HG03139 (cell line): ENCODE data around the gene NRF1.

Experiments used
- ATAC-seq: cut with Tn5 transposase; IDR thresholded peaks from one replicate; pipeline ENCODE4 v1.9.1; 2021; ENCODE audit not compliant: unreplicated experiment

NRF1 gene

DNA sequence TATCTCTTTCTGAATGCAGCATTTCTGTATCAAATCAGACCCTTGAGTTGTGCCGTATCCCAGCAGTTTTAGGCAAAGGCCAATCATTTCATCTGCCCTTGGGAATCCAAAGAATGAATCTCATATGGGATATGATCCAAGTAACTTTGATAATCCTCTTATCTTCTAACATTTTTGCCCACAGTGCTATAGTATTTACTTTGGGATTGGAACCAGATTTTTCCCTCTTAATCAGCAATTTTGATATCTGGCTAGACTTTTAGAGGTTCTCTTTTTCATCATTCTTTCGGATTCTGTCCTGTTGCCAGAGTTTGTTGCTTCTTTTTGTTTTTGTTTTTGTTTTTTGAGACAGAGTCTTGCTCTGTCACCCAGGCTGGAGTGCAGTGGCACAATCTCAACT, 118.0 kb downstream of the NRF1 start:
- ATAC-seq = no peak

DNA sequence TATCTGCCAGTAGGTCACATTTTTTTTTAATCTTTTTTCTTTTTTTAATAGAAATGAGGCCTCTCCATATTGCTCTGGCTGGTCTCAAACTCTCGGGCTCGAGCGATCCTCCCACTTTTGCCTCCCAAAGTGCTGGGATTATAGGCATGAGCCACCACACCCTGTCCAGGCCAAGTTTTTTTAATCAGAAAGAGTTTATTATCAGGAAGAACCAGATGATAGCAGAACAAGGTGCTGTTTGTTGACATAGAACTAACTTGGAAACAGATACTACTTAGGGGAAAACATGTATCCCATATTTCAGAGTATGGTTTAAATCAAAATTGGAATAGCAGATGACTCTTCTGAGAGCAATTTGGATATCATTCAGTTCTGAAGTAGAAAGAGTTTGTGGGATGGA, 118.6 kb downstream of the NRF1 start:
- no peak for ATAC-seq

DNA sequence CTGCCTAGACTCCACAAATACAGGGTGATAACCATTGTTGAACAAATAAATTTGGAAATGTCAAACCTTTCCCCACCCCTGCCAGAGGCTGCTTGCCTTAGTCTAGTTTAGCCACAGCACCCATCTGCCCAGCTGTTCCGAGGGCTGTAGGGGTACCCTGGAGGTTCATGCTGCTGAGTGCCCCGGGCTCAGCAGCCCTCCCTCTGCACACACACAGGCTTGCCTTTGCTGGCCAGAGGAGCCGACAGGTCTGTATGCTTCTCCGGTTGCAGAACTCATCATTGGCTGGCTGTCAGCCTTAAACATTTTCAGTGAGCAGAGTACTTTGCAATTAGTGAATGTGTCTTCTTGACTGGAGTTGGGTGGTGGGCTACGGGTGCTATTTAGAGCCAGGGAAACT, 122.9 kb downstream of the NRF1 start:
- no peak for ATAC-seq

DNA sequence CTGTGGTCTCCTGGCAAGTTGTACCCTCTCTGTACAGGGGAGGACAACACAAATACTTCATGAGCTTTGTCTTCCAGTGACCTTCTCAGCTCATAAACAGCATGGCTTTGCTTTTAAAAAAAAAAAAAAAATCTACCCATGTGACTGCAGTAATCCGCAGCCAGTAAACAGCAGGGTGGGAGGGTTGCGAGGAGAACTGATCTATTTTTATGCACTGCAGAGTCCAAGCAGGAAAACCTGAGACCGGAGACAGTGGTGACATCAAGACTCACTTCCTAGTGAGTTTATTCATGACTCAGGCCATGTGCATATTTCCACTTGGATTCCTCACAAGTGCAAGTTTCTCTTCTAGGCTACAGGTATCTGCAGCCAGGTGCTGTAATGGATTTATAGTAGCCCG, 127.9 kb downstream of the NRF1 start:
- no peak for ATAC-seq

DNA sequence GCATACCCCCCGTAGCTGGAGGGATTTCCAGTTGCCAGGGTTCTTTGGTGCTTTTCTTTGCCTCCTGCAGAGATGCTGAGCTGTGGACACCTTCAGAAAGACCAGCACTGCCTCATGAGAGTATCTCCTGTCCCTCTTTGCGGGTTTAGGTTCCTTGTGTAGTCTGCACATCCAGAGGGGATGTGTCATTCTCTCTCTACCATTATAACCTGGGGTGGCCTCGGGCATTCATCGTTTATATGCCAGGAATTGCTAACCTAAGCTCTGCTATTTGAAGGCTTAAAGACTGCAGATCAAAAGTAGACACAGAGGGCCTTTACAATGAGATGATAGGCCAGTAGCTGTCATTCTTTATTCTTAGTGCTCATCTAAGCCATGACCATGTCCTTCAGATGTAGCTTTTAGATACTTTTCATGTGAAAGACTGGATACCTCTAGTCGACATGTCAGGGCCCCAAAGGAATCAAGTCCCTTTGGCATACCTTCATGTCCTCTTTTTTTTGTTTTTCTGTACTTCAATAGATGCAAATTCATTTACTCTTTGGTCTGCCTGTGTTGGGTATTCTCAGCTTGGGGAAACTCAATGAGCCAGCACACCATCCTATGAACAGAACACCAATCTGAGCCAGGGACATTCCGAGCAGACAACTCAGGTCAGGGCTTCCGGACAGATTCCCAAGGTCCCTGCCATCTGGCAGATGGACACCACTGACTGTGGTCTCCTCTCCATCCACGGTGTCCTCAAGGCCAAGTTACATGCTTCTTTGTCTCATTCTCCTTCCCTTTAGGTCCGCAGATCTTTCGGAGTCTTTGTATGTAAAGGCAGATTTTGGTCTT, 129.3 kb downstream of the NRF1 start:
- ATAC-seq = no peak

DNA sequence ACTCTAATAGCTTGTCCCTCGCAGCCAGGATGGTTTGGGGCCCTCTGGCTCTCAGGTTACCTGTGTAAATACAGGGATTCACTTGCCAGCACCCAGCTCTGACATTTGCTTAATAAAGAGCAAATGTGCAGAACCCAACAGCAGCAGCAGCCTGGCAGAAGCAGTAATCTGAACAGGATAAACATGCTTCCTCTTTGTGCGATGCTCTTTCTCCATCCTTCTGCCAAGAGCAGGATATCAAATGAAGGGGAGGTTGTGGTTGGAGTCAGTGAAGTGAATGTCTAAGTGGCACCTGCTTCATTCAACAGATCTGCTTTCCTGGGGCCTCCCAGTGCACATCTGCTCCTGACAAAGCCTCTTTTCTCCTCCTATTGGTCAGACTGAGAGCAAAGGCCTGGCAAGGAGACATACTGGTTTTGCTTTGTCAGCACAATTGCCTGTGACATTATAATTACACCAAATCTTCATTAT, 130.3 kb downstream of the NRF1 start:
- ATAC-seq = no peak

DNA sequence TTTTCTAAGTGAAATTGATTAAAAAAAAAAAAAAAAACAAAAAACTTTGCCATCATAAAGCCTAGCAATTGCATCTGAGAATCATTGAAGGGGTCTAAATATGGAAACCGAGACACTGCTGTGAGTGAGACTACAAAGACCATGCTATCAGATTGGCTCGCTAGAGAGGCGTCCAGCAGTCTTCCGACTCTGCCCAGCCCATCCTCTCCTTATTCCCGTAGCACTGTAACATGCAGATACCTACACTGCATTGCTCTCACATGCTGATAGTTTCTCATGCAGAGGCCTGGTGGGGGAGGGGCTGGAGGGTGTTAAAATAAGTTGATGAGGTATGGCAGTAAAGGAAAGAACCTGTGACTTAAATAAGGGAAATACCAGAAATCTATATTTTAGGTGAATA, 130.7 kb downstream of the NRF1 start:
- ATAC-seq = no peak

DNA sequence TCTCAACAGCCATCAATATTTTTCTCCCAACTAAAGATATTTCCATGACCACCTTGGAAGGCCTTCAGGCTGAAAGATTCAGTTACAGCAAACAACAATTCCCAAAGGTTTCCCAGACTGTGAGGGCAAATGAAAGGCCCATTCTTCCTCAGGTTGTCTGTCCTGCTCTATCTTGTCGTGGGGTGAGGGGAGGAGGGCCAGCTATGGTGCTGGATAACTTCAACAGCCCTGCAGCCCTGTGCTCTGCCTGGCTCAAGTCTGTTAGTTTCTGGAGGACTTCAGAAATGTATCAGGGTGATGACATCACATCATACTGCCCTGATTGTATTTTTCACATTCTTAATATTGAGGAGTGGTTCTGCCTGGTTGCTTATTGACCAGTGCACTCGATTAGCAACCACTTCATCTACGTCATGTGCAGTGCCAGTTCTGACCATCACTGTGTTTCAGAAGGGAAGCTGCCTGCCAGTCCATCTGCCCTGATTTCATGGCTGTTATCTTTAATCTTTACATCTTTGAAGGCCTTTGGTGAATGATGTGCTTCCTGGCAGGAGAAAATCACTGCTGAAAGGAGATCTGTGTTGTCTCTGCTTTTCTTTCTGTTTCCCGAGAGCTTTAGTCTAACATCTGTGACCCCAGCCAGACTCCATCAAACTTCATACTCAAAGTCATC, 135.5 kb downstream of the NRF1 start:
- no peak for ATAC-seq

DNA sequence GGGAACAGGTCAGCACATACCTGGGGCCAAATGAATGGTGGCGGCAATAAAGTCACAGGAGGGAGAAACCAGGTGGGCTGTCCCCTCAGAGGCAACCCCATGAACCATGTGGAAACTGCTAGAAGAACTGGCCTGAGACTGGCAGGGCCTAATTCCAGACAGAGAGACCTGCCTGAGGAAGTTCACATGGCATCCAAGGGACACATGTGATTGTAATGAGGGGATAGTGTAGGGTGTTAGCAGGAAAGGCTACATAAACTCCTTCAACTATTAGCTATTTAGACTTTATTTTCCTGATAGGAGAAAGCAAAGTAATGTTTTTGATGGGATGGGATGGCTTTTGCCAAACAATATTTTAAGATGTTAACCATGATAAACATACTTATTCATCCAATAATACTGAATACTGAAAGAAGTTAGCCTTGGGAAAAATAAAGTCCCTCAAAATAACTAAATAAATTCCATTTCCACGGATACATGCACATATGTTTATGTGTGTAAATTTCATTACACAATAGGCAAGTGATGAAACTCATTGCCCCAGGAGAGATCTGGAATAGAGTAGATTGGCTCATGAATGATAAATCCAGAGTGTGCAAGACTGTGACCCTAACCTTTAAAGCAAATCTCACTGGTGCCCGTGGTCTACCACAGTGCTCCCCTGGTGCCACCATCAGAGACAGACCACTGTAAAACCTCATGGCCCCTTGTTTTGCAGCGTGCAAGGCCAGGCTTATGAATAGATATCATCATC, 137.0 kb downstream of the NRF1 start:
- ATAC-seq = no peak

DNA sequence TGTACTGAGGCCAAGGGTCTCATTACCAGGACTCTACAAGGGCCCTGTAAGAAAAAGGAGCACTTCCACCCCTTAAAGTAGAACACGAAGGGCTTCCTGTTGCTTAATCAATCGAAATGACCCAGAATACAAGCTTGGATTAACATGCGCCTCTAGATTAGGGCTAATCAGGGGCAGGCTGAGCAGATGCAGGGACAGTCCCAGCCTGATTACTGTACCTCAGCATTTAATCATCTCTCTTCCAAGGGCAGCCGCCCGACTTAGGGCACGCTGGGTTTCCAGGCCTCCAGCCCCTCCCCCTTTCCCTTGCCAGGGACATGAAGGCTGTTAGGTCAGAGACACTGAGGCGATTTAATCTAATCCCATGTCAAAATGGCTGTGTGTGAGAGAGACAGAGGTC, 138.6 kb downstream of the NRF1 start:
- no peak for ATAC-seq

DNA sequence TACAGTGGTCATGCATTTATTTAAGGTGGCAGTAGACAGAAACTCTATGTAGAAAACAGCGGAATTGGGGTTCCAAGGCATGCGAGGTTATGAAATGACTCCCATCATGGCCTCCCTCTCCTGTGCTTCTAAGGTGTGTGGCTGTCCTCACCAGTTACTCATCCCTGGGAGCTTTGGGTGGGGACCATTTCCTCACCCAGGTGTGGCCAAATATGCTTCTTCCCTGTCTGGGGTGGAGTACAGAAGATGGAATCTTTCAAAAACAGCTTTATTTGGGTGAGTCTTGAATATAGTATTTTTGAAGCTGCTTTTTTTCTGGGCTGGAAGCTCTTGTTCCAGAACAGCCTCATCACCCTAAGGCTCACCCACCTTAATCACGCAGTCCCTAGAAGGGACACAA, 139.0 kb downstream of the NRF1 start:
- ATAC-seq = no peak

DNA sequence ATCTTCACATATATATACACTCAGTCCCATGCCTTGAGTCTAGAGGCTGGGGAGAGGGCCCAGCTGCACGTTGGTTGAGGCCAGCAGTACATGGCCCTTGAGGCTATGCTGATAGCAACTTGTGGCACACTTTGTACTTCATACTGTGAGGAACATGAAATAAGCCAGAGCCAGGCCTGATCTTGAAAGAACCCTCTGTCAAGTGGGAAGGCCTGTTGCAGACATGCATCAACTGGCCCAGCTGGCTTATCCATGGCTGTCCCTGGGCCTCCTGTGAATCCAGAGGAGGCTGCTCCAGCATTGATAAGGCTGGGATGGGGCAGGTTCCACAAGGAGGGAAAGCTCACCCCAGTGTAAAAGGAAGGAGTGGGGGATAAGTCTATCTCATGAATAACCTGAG, 140.4 kb downstream of the NRF1 start:
- ATAC-seq = no peak

DNA sequence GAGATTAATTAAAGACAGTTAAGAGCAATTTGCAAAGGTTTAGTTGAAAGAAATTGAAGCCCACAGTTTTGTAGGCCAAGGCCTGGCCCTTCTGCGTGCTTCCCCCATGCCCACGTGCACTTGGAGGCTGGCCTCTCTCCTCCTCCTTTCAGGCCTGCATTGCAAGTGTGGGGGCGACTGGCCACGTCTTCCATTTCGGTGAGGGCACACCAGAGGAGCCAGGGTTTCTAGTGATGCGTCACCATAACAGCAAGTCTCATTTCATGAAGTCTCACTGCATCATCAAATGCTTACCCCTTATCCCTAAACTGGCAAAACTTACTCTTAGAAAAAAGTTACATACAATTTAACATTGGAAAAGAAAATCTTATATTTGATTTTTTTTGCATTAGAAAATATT, 141.2 kb downstream of the NRF1 start:
- no peak for ATAC-seq

DNA sequence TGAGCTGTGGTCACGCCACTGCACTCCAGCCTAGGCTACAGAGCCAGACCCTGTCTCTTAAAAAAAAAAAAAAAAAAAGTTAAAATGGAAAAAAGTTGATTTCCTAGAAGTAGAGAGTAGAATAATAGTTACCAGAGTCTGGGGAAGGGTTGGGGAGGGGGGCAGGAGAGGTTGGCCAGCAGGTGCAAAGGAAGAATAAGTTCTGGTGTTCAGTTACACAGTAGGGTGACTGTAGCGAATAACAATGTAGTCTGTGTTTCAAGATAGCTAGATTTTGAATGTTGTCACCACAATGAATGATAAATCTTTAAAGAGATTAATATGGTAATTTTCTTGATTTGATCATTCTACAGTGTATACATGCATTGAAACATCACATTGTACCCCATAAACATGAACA, 142.9 kb downstream of the NRF1 start:
- ATAC-seq = no peak

DNA sequence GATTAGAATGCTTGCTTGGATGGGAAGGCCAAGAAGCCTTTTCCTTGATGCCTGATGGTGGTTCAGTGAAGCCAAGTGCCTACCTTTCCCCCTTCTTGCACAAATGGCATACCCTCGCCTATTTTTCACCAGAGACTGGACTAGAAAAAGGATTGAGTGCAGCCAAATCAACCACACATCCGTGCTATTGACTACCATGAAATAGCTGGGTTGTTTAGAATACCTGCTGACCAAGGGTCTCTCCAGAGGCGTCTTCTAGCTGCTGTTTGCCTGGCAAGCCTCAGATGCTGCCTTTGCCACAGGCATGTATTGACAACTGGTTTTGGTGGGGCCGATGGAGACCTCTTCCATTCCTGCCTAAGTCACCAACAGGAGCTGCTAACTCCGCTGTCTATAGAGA, 146.5 kb downstream of the NRF1 start:
- no peak for ATAC-seq

DNA sequence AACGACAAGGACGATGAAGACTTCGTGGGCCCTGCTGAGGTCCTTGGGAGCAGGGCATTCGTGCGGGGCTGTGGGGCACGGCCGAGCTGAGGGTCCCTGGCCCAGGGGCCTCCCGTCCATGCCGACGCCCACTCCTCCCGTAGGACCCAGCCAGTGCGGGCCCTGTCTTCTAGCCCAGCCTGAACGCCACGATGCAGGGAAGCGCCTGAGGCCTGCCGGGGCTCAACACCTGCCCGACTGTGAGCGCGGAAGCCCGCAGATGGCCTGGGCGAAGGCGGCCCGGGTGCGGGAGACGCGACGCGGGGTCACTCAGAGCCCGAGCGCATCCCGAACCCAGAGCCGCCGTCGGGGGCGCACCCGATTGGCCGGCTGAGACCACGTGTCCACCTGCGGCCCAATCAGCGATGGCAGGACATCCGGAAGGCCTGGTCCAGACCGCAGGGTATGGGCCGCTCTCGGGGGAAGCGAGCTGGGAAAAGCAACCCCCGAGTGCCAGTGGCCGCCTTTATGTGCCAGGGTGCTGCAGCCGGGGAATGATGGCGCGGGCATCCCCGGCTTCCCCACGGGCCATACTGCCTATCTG, 151.0 kb downstream of the NRF1 start:
- no peak for ATAC-seq

DNA sequence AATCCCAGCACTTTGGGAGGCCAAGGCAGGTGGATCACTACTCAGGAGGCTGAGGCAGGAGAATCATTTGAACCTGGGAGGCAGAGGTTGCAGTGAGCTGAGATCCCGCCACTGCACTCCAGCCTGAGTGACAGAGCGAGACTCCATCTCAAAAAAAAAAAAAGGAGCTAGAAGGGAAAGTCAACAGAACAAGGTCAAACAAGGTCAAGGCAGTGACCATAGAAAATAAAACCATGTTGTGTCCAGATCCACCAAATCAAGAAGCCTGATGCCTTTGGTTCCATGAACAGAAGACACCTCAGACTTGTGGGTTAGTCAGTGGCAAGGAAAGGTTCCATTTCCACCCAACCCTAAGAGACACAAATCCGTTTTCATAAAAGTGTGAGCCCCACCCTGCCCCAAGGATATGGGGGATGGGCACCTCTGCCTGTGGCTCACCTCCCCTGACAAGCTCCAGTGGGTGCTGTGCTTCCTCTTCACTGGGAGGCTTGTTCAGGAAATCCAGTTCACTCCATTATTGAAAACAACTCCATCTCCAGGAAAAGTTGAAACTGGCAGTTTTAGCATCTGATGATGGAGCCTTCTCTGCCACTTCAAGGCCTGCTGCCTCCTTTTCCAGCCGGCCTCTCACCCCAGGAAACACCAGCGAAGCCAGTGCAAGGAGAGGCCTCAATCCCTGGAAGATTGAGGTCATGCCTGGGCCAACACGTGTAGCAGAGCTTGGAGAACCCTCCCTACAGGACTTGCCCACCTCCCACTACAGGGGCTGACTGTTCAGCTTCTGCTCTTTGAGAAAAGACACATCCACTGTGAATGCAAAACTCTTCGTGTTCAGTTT, 152.9 kb downstream of the NRF1 start:
- no peak for ATAC-seq

DNA sequence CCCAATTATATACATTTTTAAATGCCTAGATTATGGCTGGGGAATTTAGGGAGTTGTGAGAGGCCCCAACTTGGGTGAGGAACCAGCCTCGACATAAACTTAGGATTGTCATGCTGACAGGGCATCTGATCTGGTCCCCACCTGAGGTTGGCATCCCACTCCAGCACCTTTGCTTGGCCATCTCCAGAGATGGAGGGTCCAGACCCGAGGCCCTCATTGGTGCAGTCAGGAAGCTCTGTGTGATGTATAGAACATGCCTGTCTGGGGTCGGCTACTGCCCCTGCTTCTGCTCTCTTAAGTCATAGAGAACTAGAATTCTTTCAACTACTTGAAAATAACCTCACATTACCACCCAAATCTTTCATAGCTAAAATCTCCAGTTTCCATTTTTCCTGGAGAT, 153.8 kb downstream of the NRF1 start:
- ATAC-seq = no peak

DNA sequence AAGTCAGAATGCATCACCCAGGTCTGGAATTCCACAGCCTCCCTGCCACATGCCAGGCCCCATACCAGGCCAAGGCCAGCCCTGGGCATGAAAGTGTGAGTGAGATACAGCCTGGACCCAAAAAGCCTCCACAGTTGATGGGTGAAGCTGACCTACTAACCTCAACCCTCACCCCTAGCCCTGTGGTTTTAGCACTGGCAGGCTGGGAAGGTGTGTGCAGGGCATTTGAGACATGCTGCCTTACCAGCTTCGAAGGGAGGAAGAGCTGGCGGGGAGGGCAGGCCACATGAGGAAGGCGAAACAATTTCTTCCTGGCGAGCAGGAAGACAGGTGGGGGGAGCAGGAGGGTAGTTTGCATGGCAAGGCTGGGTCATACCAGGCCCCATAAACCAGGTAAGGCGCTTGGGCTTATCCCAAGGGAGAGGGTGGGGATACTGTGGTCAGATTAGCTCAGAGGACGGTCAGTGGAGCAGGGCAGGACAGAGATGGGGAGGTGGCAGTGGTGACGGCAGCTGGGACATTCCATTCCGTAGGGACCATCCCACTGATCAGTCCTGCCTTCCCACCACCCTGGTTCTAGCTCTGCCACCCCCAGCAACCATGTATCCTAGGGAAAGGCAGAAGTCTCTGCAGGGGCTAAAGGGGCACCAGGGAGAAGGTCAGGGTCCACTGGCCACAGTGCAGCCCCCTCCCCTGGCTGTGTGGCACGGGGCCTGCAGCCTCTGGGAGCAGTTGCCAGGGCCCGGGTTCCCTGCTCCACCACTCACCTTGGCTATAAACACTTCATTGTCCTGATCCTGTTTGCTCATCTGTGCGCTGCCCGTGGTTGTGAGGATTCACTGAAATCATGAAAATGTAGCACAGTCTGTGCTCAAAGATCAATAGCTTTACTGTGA, 155.8 kb downstream of the NRF1 start:
- ATAC-seq = no peak
